ENCODE results near the gene BCKDK. TPM values are rescaled to one million over a fixed set of nuclear protein-coding genes. Genes with fewer than 3 reads are reported as not detected.
A peak's percentile ranks its signal among the peaks of the same experiment; 100 is the strongest.
"Not testable (repeated sequence)": the region's sequence is repeated elsewhere in the genome, so short reads cannot be mapped to it uniquely, and the experiment has no call there.

The BCKDK gene
- total RNA-seq, 2 donors from 2014 or later: 34.6 to 36.3 TPM

DNA sequence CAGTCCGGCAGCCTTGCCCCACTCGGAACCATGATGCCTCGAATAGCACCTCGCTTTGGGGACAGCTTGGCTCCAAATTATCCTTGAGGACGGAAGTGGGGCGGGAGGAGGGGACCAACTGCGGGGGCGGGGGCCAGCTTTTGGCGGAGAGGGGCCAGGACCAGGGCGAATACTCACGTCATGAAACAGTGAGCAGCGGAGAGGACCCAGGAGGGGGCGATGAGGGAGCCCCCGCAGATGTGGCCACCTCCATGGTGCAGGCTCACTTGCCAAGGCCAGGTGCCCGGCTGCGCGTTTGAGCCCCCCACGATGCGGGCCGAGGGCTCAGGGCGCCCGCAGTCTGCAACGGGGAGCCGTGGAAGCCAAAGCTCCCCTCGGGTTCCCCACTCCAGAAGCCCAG lies 40.7 kb downstream of the BCKDK start:
- ATAC-seq: no peak
- intact Hi-C loops (cut with DNase I, micrococcal nuclease): loop anchor here in 1 of 2 donors (10.0 kb wide), 1 partner anchor 164 kb away; the partner anchor contains the start of gene HSD3B7
- DNase-seq: no peak

DNA sequence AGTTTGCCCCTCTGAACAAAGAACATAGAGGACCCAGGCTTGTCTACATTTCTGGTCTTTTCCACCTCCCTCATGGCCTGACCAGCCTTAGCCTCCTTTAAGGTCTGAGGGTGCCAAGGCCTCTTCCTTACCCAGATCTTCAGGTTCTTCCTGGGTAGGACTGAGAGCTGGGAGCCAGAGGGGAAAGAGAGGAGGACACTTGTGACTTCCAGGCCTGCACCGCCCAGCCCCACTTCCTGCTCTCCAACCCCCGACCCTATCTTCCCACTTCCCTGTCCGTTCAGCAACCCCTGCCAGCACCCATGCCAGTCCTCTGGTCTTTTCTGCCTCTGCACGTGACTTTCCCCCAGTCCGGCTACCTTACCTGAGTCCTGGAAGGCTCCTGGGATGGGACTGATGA lies 41.1 kb downstream of the BCKDK start:
- peak in 1 of 2 donors; percentile 15 for DNase-seq
- no peak for ATAC-seq
- intact Hi-C loops (cut with DNase I, micrococcal nuclease): loop anchor here in 1 of 2 donors (10.0 kb wide), 1 partner anchor 165 kb away; the partner anchor contains the start of gene HSD3B7

DNA sequence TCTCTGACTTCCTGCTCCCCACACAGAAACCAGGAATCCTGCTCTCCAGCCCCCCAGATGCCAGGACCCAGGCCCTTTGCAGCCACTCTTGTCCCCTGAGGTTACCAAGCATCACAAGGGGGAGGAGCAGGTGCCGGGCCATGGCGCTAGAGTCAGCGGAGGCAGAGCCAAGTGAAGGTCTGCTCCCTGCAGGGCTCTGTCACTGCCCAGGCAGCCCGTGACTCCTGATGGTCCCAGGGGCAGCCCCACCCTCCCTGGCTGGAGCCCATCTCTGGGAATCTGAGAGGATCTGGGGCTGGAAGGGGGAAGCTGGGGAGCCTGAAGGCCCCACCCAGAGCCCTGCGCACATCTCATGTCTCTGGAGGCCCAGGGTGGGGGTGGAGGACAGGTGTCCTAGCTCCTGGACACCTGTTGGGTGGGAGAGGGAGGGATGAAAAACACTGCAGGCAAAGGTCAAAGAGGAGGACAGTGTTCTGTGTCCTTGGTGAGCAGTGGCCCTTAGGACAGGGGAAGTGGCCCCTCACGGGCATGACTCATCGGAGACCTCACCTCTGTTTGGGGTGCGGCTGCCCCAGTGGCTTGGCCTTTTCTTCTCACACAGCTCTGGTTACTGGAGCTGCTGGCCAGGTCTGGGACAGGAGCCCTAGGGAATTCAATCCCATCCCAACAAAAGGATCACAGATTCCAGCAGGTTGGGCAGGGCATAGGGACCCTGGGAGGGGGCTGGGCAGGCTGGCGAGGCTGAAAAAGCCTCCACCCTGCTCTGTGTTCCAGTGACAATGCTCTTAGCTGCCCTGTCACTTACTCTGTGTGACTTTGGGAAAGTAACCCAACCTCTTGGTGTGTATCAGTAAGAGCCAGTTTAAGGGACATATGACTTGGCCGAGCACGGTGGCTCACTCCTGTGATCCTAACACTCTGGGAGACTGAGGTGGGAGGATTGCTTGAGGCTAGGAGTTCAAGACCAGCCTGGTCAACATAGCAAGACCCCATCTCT lies 42.0 kb downstream of the BCKDK start, which contains the start of gene PRSS36:
Gene PRSS36, minus strand, starts transcription at position 173 of the 997 bp plus-strand sequence. Its CDS starts 31 bp downstream, at position 142.
- intact Hi-C loops (cut with DNase I, micrococcal nuclease): loop anchor here in 1 of 2 donors (10.0 kb wide), 1 partner anchor 165 kb away; the partner anchor contains the start of gene HSD3B7
- ATAC-seq (peak; percentile 9), DNase-seq (peak in 1 of 2 donors; percentile 15)

DNA sequence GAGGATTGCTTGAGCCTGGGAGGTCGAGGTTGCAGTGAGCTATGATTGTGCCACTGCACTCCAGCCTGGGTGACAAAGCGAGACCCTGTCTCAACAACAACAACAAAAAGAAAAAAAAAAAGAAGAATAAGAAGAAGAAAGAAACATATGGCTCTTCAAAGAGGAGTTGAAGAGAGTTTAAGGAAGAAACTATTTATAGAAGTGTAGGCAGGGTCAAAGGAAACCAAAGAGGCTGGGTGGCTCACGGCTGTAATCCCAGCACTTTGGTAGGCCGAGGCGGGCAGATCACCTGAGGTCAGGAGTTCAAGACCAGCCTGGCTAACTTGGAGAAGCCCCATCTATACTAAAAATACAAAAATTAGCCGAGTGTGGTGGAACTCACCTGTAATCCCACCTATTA lies 42.8 kb downstream of the BCKDK start:
- ATAC-seq; intact Hi-C loops (cut with DNase I, micrococcal nuclease); DNase-seq: not testable (repeated sequence)

DNA sequence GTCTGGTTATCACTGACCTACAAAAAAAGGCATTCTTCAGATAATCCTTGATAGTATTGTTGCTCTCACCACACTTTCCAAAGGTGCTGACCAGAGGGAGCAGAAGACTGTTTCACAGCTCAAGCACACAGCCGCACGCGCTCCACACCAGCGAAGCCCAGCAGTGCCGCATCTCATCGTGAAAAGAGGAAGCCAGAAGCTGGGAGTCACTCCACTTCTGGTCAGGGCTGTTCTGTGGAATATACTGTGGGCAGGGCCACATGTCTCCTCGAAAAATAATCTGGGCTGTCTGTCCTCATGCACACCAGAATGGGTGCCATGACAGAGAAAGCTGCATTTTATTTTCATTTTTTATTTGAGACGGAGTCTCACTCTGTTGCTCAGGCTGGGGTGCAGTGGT lies 49.0 kb downstream of the BCKDK start:
- no peak for ATAC-seq
- intact Hi-C loops (cut with DNase I, micrococcal nuclease): no loop called here
- DNase-seq: no peak

Other genes starting within 250 kb of the BCKDK start
- 10 to 100 TPM; 22.3 to 23.5 TPM for gene BCL7C, start 214.3 kb upstream of the BCKDK start, total RNA-seq
- gene CTF1, start 211.8 kb upstream of the BCKDK start, total RNA-seq: 1 to 10 TPM in 1 of 2 donors, under 1 TPM in 1; 0.24 to 1.7 TPM
- gene FBXL19, start 184.8 kb upstream of the BCKDK start, total RNA-seq: 10 to 100 TPM; 20.5 to 24.4 TPM
- 10 to 100 TPM; 12.9 to 21.0 TPM for gene ORAI3, start 159.3 kb upstream of the BCKDK start, total RNA-seq
- gene SETD1A, start 150.6 kb upstream of the BCKDK start, total RNA-seq: 10 to 100 TPM; 12.2 to 15.0 TPM
- gene HSD3B7, start 123.2 kb upstream of the BCKDK start, total RNA-seq: 10 to 100 TPM; 16.9 to 27.2 TPM
- under 1 TPM; 0.75 to 0.79 TPM for gene STX1B, start 97.7 kb upstream of the BCKDK start, total RNA-seq
- gene STX4, start 74.8 kb upstream of the BCKDK start, total RNA-seq: 10 to 100 TPM; 66.9 to 83.3 TPM
- gene ZNF668, start 34.1 kb upstream of the BCKDK start, total RNA-seq: 10 to 100 TPM in 1 of 2 donors, 1 to 10 TPM in 1; 6.9 to 10.9 TPM
- 10 to 100 TPM; 15.3 to 17.3 TPM for gene ZNF646, start 34.0 kb upstream of the BCKDK start, total RNA-seq
- gene PRSS53, start 19.4 kb upstream of the BCKDK start, total RNA-seq: 1 to 10 TPM in 1 of 2 donors, under 1 TPM in 1; 0.61 to 1.1 TPM
- 10 to 100 TPM; 28.7 to 40.5 TPM for gene VKORC1, start 13.6 kb upstream of the BCKDK start, total RNA-seq
- 10 to 100 TPM; 61.6 to 76.0 TPM for gene KAT8, start 9.3 kb downstream of the BCKDK start, total RNA-seq
- 100 to 1,000 TPM; 409 to 428 TPM for gene PRSS8, start 27.3 kb downstream of the BCKDK start, total RNA-seq
- 1 to 10 TPM; 8.1 to 9.7 TPM for gene PRSS36, start 41.7 kb downstream of the BCKDK start, total RNA-seq
- gene FUS, start 71.8 kb downstream of the BCKDK start, total RNA-seq: 100 to 1,000 TPM; 158 to 173 TPM
- gene PYCARD, start 94.4 kb downstream of the BCKDK start, total RNA-seq: 10 to 100 TPM; 83.0 to 93.8 TPM
- gene TRIM72, start 105.7 kb downstream of the BCKDK start, total RNA-seq: not detected
- gene PYDC1, start 108.7 kb downstream of the BCKDK start, total RNA-seq: not detected
- gene ITGAM, start 151.6 kb downstream of the BCKDK start, total RNA-seq: 1 to 10 TPM; 2.6 to 6.9 TPM
- 1 to 10 TPM; 1.6 to 3.8 TPM for gene ITGAX, start 246.8 kb downstream of the BCKDK start, total RNA-seq

Data from left colon (tissue), 2 donors.